H9 (cell line): ENCODE data around the gene POLD3. TPM values are rescaled to one million over a fixed set of nuclear protein-coding genes. Genes with fewer than 3 reads are reported as not detected.

ENCODE experiments used
- DNase-seq: peaks from one replicate; pipeline ENCODE4 v3.0.0-alpha.2; 2017
- H2AFZ ChIP-seq: one replicate; pipeline ENCODE4 v1.6.1; 2013; ENCODE audit warnings: mild to moderate bottlenecking, low read length, control low read depth, moderate library complexity
- H2AK5ac ChIP-seq: 2 replicates; pipeline ENCODE4 v1.6.1; 2013; ENCODE audit warnings: low read length, control low read depth, mixed read lengths; ENCODE audit not compliant: insufficient read length
- H2BK120ac ChIP-seq: one replicate; pipeline ENCODE4 v1.6.1; 2013; ENCODE audit warnings: low read depth, mild to moderate bottlenecking, low read length, control low read depth, inconsistent platforms; ENCODE audit not compliant: poor library complexity, severe bottlenecking
- H2BK12ac ChIP-seq: 2 replicates; pipeline ENCODE4 v1.6.1; 2013; ENCODE audit warnings: low read length, control low read depth, mixed read lengths, low read depth; ENCODE audit not compliant: insufficient read length
- H2BK15ac ChIP-seq: 2 replicates; pipeline ENCODE4 v1.6.1; 2013; ENCODE audit warnings: low read depth, low read length, control low read depth
- H2BK20ac ChIP-seq: one replicate; pipeline ENCODE4 v1.6.1; 2013; ENCODE audit warnings: low read depth, mild to moderate bottlenecking, low read length, control low read depth, inconsistent platforms; ENCODE audit not compliant: poor library complexity, severe bottlenecking
- H2BK5ac ChIP-seq: 2 replicates; pipeline ENCODE4 v1.6.1; 2013; ENCODE audit warnings: low read length, control low read depth, mixed read lengths; ENCODE audit not compliant: insufficient read length
- H3K14ac ChIP-seq: 2 replicates; pipeline ENCODE4 v1.6.1; 2013; ENCODE audit warnings: low read length, control low read depth; ENCODE audit not compliant: insufficient read depth
- H3K18ac ChIP-seq: 2 replicates; pipeline ENCODE4 v1.6.1; 2013; ENCODE audit warnings: low read depth, mild to moderate bottlenecking, mixed read lengths, low read length, control low read depth; ENCODE audit not compliant: insufficient read length
- H3K23ac ChIP-seq: 2 replicates; pipeline ENCODE4 v1.6.1; 2013; ENCODE audit warnings: low read length, control low read depth, mixed read lengths, low read depth; ENCODE audit not compliant: insufficient read length
- H3K23me2 ChIP-seq: 2 replicates; pipeline ENCODE4 v1.6.1; 2013; ENCODE audit warnings: low read depth, mild to moderate bottlenecking, mixed read lengths, low read length, control low read depth; ENCODE audit not compliant: insufficient read length, poor library complexity, severe bottlenecking
- H3K27ac ChIP-seq: 2 replicates; pipeline ENCODE4 v1.5.1; 2013; ENCODE audit warnings: low read length, control low read depth, mixed read lengths, low read depth; ENCODE audit not compliant: insufficient read length
- H3K27me3 ChIP-seq: 2 replicates; pipeline ENCODE4 v1.6.1; 2013; ENCODE audit warnings: low read length, control low read depth, inconsistent platforms; ENCODE audit not compliant: insufficient read depth
- H3K4ac ChIP-seq: 2 replicates; pipeline ENCODE4 v1.6.1; 2013; ENCODE audit warnings: low read depth, mild to moderate bottlenecking, control low read depth, inconsistent platforms, low read length, moderate library complexity
- H3K4me1 ChIP-seq: 2 replicates; pipeline ENCODE4 v1.6.1; 2013; ENCODE audit warnings: low read length, control low read depth, inconsistent platforms; ENCODE audit not compliant: insufficient read depth
- H3K4me2 ChIP-seq: 2 replicates; pipeline ENCODE4 v1.6.1; 2013; ENCODE audit warnings: low read length, control low read depth, mixed read lengths; ENCODE audit not compliant: insufficient read length, insufficient read depth
- H3K56ac ChIP-seq: 2 replicates; pipeline ENCODE4 v1.6.1; 2013; ENCODE audit warnings: low read depth, mild to moderate bottlenecking, mixed read lengths, low read length, control low read depth; ENCODE audit not compliant: insufficient read length
- H3K79me1 ChIP-seq: 2 replicates; pipeline ENCODE4 v1.6.1; 2013; ENCODE audit warnings: low read depth, mild to moderate bottlenecking, moderate library complexity, low read length, control low read depth, inconsistent platforms; ENCODE audit not compliant: insufficient read depth, poor library complexity, severe bottlenecking
- H3K79me2 ChIP-seq: 2 replicates; pipeline ENCODE4 v1.6.1; 2013; ENCODE audit warnings: low read length, control low read depth, inconsistent platforms; ENCODE audit not compliant: insufficient read depth
- H3K9ac ChIP-seq: 2 replicates; pipeline ENCODE4 v1.6.1; 2013; ENCODE audit warnings: low read length, control low read depth, mixed read lengths; ENCODE audit not compliant: insufficient read length; ENCODE audit errors: extremely low read depth
- H3K9me3 ChIP-seq: one replicate; pipeline ENCODE4 v1.6.1; 2013; ENCODE audit warnings: low read depth, low read length, inconsistent platforms; ENCODE audit not compliant: control insufficient read depth
- H3T11ph ChIP-seq: one replicate; pipeline ENCODE4 v1.6.1; 2013; ENCODE audit warnings: mild to moderate bottlenecking, low read length, control low read depth, inconsistent platforms
- H4K20me1 ChIP-seq: one replicate; pipeline ENCODE4 v1.6.1; 2013; ENCODE audit not compliant: control insufficient read depth, insufficient read length, insufficient read depth
- H4K5ac ChIP-seq: 2 replicates; pipeline ENCODE4 v1.6.1; 2013; ENCODE audit warnings: low read depth, mild to moderate bottlenecking, mixed read lengths, low read length, control low read depth; ENCODE audit not compliant: insufficient read length
- H4K8ac ChIP-seq: replicated peaks from 2 replicates; pipeline ENCODE4 v1.6.1; 2013; ENCODE audit warnings: low read length, control low read depth, mixed read lengths, low read depth; ENCODE audit not compliant: insufficient read length
- H4K91ac ChIP-seq: 2 replicates; pipeline ENCODE4 v1.6.1; 2013; ENCODE audit warnings: low read depth, mild to moderate bottlenecking, moderate library complexity, mixed read lengths, low read length, control low read depth; ENCODE audit not compliant: insufficient read length
- H3K27ac Mint-ChIP-seq, 3 experiments: 2 replicates in 2 of 3; 3 replicates in 1 of 3; pipeline ENCODE4 v1.8.0; 2020 to 2021; ENCODE audit warnings: mixed read lengths in 3 of 3, mild to moderate bottlenecking in 1 of 3, moderate library complexity in 1 of 3
- H3K27me3 Mint-ChIP-seq: 2 replicates; pipeline ENCODE4 v1.8.0; 2021; ENCODE audit warnings: low read depth, mild to moderate bottlenecking, moderate library complexity, mixed read lengths
- H3K36me3 Mint-ChIP-seq, 3 experiments: 2 replicates in 2 of 3; 3 replicates in 1 of 3; pipeline ENCODE4 v1.8.0; 2020 to 2021; ENCODE audit warnings: low read depth in 3 of 3, mixed read lengths in 3 of 3; ENCODE audit not compliant: insufficient read depth in 1 of 3
- H3K4me1 Mint-ChIP-seq, 2 experiments: 2 replicates each; pipeline ENCODE4 v1.8.0; 2020; ENCODE audit warnings: mixed read lengths in 2 of 2
- H3K4me3 Mint-ChIP-seq, 2 experiments: 2 replicates in 1 of 2; 3 replicates in 1 of 2; pipeline ENCODE4 v1.8.0; 2020 to 2021; ENCODE audit warnings: mild to moderate bottlenecking in 2 of 2, mixed read lengths in 2 of 2, moderate library complexity in 1 of 2
- H3K9me3 Mint-ChIP-seq, 2 experiments: 2 replicates in 1 of 2; 3 replicates in 1 of 2; pipeline ENCODE4 v1.8.0; 2020; ENCODE audit warnings: mild to moderate bottlenecking in 2 of 2, mixed read lengths in 2 of 2, moderate library complexity in 1 of 2
- CTCF ChIP-seq: fragments of 200-600 bp; sonication (generic); conservative IDR thresholded peaks from 3 replicates; pipeline ENCODE4 v1.8.0; 2021; ENCODE audit warnings: antibody characterized with exemption, mild to moderate bottlenecking
- WGBS: extraction: QIAGEN DNeasy Blood & Tissue Kit; methylation state at CpG from one replicate; pipeline ENCODE4 v1.1.7; 2013; ENCODE audit warnings: missing lambda C conversion rate, low lambda C conversion rate, mixed read lengths; ENCODE audit not compliant: insufficient read length; ENCODE audit errors: extremely low coverage; 5-methylcytosine and 5-hydroxymethylcytosine counted together
- total RNA-seq: library from RNA; stranded (reverse); gene quantifications from 2 replicates; pipeline ENCODE4 v1.2.1, GENCODE V29; 2021

The POLD3 gene
- total RNA-seq, 1 experiment from 2014 or later: 34.1 TPM

GRCh38 chr11:74620531-74620930, 28.1 kb downstream of the POLD3 start:
- no peaks in the 10 kb centered on the region for H3K23me2 ChIP-seq
- Mint-ChIP-seq H3K27ac (no peak overlapping the region), H3K27me3 (no peaks in the 10 kb centered on the region), H3K4me3 (no peak overlapping the region), H3K9me3 (no peaks in the 10 kb centered on the region; a peak in 1 of 5 replicates), H3K36me3 (peaks cover 20 to 58% (median 50%) of the 10 kb centered on the region in 3 experiments), H3K4me1 (no peaks in the 10 kb centered on the region)
- no peak overlapping the region for H3K4me2 ChIP-seq
- H3K4ac ChIP-seq: no peak overlapping the region
- no peak overlapping the region for H4K5ac ChIP-seq
- no peak overlapping the region for H3K23ac ChIP-seq
- no peaks in the 10 kb centered on the region for H3K79me1 ChIP-seq
- H3K14ac ChIP-seq: no peak overlapping the region
- H3K27ac ChIP-seq: no peak overlapping the region
- no peak overlapping the region for H4K91ac ChIP-seq
- TF ChIP-seq CTCF: no peak
- H3K18ac ChIP-seq: no peak overlapping the region
- no peaks in the 10 kb centered on the region for H3K9me3 ChIP-seq
- H3K4me1 ChIP-seq: no peaks in the 10 kb centered on the region
- H3K9ac ChIP-seq: no peak overlapping the region
- no peak overlapping the region for H2BK20ac ChIP-seq
- H2AK5ac ChIP-seq: no peak overlapping the region
- H2BK15ac ChIP-seq: no peak overlapping the region
- no peak for DNase-seq
- H3K56ac ChIP-seq: no peak overlapping the region
- no peak overlapping the region for H2BK12ac ChIP-seq
- no peaks in the 10 kb centered on the region for H3K27me3 ChIP-seq
- H3T11ph ChIP-seq: no peak overlapping the region
- no peaks in the 10 kb centered on the region for H4K20me1 ChIP-seq
- WGBS: no CpG with 5 or more reads among the region's 2 CpGs
- H4K8ac ChIP-seq: no peak overlapping the region
- no peak overlapping the region for H2BK5ac ChIP-seq
- no peaks in the 10 kb centered on the region for H3K79me2 ChIP-seq
- H2AFZ ChIP-seq: no peak overlapping the region
- H2BK120ac ChIP-seq: no peak overlapping the region
